Measurements from ENCODE around the gene C1QTNF5. TPM values are rescaled to one million over a fixed set of nuclear protein-coding genes. Genes with fewer than 3 reads are reported as not detected.

Gene C1QTNF5
- total RNA-seq, 1 experiment from 2014 or later: not detected

GRCh38 chr11:119317592-119318239, 23.0 kb downstream of the C1QTNF5 start:
- Histone ChIP-seq H3K9me2 (ENCODE audit: insufficient read depth) (no peaks in the 10 kb centered on the region), H4K20me1 (ENCODE audit: insufficient read depth) (no peaks in the 10 kb centered on the region), H3K4me2 (ENCODE audit: low read length) (peak overlapping the region; percentile 99), H3K9me3 (ENCODE audit: control insufficient read depth in 1 of 2, insufficient read depth in 1 of 2, low read depth in 1 of 2, low read length in 2 of 2) (no peaks in the 10 kb centered on the region), H3K79me2 (ENCODE audit: insufficient read depth, low read length) (no peaks in the 10 kb centered on the region; the same call in 1 of the 2 replicates), H3K9ac (ENCODE audit: low read length) (peak overlapping the region; percentile 36), H3K27me3 (ENCODE audit: insufficient read depth, low read length) (no peaks in the 10 kb centered on the region), H3K27ac (ENCODE audit: low read depth, low read length) (peak overlapping the region; percentile 22; the same call in 1 of the 2 replicates), H3K36me3 (ENCODE audit: control insufficient read depth in 1 of 2, insufficient read depth in 2 of 2, low read length in 2 of 2) (peaks cover 0 to 8% of the 10 kb centered on the region in 2 experiments; a peak in 2 of 4 replicates), H3K4me3 (replicated peaks in 1 of 2; ENCODE audit: low read depth in 1 of 2, low read length in 2 of 2) (peak overlapping the region in 1 of 2 experiments; percentile 75; a peak in 3 of 4 replicates), H2AFZ (ENCODE audit: low read depth, low read length, poor library complexity, severe bottlenecking) (no peak overlapping the region), H3K4me1 (ENCODE audit: control insufficient read depth in 1 of 2, insufficient read depth in 2 of 2, low read length in 2 of 2) (peaks cover 16 to 45% of the 10 kb centered on the region in 2 experiments)
- DNase-seq (ENCODE audit: low read depth, low spot score) (no peak), ATAC-seq (no peak)
- BruUV-seq (replicated peaks): no TSS peak
- RAD21 ChIA-PET (ENCODE audit: low non-redundant PET in 1 of 2, low total read pairs in 2 of 2, uncharacterized antibody in 2 of 2, unreplicated experiment in 2 of 2): interaction anchor here in 1 of 2 experiments (1.4 kb wide), 1 partner anchor 20 kb away, joined by 4 read pairs; no protein-coding TSS in a partner anchor
- POLR2A ChIA-PET: interaction anchor here (0.7 to 1.3 kb wide), 4 partner anchors 9 to 13 kb away, joined by 3 read pairs; no protein-coding TSS in a partner anchor
- CTCF ChIA-PET: interaction anchor here (1.2 to 2.1 kb wide), 2 partner anchors 21 to 22 kb away, joined by 3 to 12 read pairs; no protein-coding TSS in a partner anchor
- no peak for TF ChIP-seq TCF7L2 (IDR thresholded peaks at IDR 0.05; ENCODE audit: borderline replicate concordance, extremely low read depth, insufficient read depth, insufficient read length)
- no peak for TF ChIP-seq EZH2 (IDR thresholded peaks at IDR 0.05)
- no peak for TF ChIP-seq POLR2AphosphoS5 (IDR thresholded peaks at IDR 0.05; ENCODE audit: low read depth, low read length)
- TF ChIP-seq ELF1 (IDR thresholded peaks at IDR 0.05; ENCODE audit: borderline replicate concordance, low read depth): no peak
- no peak for TF ChIP-seq ZNF274 (IDR thresholded peaks at IDR 0.05; ENCODE audit: low read depth, low read length)
- TF ChIP-seq REST (IDR thresholded peaks at IDR 0.05; ENCODE audit: low read depth): no peak
- TF ChIP-seq SRF (IDR thresholded peaks at IDR 0.05; ENCODE audit: low read depth): no peak
- TF ChIP-seq POLR2A (IDR thresholded peaks at IDR 0.05; ENCODE audit: borderline replicate concordance, extremely low read depth, insufficient read depth, insufficient read length): no peak
- TF ChIP-seq SP1 (IDR thresholded peaks at IDR 0.05; ENCODE audit: low read depth): no peak
- intact Hi-C loops (cut with micrococcal nuclease): no loop called here
